T-helper 1 cell (primary cell): Measurements from ENCODE around the gene ZNF138.
"Not testable (repeated sequence)": the region's sequence is repeated elsewhere in the genome, so short reads cannot be mapped to it uniquely, and the experiment has no call there.

ENCODE experiments used
- DNase-seq, 5 donors: peaks; one replicate each; pipeline ENCODE4 v3.0.0-alpha.2; 2012 to 2020

Gene ZNF138

DNA sequence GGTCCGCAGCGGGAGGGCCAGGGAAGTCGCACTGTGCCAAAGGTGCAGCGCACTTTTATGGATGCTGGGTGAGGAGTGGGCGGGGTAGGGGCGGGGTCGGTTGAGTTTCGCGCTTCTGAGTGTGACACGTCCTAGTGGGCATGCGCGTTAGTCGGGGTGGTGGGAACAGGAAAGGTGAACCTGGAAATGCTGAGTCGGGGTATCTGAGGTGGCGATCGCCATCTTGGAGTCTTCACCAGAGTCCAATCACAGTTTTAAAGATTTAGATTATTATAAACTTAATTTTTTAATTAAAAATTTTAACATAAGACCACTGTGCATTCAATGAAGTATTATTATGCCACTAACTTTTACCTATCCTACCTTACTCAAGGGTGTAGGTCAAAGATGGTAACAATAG, 45.7 kb downstream of the ZNF138 start:
- DNase-seq, result no peak

DNA sequence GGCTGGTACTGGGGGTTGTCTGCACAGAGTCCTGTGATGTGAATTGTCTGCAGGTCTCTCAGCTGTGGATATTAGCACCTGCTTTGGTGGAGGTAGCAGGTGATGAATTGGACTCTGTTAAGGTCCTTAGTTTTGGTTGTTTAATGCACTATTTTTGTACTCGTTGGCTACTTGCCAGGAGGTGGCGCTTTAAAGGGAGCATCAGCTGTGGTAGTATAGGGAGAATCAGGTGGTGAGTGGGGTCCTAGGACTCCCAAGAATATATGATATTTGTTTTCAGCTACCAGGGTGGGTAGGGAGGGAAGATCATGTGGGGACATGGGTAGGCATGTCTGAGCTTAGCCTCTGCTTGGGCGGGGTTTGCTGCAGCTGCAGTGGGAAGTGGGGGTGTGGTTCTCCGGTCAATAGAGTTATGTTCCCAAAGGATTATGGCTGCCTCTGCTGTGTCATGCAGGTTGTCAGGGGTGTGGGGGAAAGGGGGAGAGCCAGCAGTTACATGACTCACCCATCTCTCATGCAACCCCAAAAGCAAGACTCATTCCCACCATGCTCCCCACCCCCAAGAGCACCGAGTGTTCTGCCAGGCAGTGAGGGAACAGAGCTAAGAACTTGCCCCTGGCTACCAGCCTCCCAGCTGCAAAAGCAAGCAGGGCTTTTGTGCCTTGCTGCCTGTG, 55.2 kb downstream of the ZNF138 start:
- no peak for DNase-seq

DNA sequence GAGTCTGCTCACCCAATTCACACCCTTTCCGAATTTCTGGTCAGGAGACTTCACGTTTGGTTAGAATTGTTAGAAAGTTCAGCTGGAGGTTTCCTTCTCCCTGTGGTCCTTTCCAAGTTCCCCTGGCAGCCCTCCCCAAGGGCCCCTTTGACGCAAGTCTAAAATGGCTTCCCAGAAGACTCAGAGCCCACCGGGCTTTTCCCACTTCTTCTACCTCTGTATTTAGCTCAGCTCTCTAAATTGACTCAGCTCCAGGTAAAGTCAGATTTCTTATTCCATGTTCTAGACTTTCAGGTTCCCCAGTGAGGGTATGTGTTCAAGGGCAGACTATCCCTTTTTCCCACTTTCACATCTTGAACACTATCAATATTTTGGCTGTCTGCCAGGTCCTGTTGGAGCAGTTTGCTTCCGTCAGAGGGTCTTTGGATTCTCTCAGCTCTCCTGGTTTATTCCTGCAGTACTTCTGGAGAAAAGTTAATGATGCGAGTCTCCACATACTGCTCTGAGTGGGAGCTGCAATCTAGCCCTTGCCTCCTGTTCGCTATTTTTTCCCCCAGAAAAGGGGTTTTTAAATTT, 55.8 kb downstream of the ZNF138 start:
- no peak for DNase-seq

DNA sequence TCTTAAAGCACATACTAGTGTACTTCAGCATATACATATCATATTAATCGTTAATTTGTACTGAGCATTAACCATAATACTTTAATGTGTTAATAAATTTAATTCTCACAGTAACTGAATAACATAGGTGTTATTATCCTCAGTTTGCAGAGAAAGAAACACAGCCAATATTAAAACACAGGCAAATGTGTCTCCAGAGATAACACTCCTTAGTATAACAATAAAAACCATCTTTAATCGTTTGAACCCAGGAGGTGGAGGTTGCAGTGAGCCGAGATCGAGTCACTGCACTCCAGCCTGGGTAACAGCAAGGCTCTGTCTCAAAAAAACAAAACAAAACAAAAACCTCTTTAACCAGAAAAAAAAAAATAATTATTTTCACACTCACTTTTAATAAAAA, 59.5 kb downstream of the ZNF138 start:
- DNase-seq, result no peak

DNA sequence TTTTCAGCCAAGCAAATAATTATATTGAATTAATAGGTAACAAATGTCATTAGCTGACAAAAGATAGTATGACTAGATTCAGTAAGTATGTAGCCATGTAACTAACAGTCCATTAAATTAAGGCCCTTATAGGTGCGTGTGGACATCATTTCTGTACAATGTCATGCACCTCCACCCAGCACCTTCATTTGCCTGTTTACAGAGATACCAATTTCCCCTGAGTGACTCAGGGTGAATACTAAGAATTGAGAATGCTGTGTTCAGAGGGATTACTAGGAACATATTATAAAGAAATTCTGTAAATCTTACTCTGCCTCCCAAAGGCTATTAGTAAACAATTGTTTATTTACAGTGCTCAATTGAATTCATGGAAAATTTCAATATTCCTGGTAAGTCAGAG, 60.7 kb downstream of the ZNF138 start:
- no peak for DNase-seq

DNA sequence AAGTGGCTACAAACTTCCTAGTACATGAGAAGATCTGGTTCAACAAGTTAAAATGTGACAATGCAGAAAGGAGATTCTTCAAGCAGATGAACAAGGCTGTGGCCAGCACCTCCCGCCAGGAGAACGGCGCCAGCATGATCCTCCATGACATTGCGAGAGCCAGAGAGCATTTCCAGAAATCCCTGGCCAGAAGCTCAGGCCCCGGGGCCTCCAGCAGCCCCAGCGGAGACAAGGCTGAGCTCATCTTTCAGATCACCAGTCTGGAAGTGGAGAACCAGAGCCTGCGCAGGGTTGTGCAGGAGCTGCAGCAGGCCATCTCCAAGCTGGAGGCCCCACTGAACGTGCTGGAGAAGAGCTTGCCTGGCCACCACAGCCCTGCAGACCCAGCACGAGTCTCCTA, 68.8 kb downstream of the ZNF138 start:
- DNase-seq, result no peak

DNA sequence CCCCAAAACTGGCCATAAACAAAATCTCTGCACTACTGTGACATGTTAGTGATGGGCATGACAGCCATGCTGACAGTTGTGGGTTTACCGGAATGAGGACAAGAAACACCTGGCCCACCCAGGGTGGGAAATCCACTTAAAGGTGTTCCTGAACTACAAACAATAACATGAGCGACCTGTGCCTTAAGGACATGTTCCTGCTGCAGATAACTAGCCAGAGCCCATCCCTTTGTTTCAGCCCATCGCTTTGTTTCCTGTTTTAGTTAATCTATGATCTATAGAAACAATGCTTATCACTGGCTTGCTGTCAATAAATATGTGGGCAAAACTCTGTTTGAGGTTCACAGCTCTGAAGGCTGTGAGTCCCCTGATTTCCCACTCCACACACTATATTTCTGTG, 69.3 kb downstream of the ZNF138 start:
- DNase-seq, result not testable (repeated sequence)

DNA sequence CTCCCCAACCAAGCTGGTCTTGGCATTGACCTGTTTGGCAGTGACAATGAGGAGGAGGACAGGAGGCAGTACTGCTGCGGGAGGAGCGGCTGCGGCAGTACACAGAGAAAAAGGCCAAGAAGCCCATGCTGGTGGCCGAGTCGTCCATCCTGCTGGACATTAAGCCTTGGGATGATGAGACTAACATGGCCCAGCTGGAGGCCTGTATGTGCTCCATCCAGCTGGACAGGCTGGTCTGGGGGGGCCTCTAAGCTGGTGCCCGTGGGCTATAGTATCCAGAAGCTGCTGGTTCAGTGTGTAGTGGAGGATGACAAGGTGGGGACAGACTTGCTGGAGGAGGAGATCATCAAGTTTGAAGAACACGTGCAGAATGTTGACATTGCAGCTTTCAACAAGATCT, 69.7 kb downstream of the ZNF138 start:
- DNase-seq, result no peak

DNA sequence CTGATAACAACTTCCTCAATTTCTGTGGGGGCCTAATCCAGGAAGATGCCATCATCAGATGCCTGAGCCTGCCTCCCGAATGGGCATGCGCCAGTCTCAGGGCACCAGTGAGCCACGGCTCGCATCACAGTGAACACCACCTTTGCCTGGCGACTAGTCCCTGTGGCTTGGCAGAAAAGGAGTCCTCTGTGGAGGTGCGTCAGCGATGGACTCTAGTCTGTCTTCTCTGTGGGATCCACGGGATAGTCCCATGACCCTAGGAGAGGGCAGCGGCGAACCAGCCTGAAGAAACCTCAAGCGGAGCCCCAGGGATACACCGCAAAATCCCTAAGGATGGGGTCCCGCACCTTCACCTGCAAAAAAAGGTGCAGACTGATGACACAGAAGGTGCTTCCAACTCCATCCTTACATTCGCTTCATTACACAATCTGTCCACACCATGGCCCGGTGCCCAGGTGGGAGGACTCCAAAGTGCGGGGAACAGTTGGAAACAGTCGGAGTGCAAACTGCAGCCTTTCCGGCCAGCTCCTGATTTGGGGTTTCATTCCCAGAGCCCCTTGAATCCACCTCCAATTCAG, 73.7 kb downstream of the ZNF138 start:
- DNase-seq, result no peak

DNA sequence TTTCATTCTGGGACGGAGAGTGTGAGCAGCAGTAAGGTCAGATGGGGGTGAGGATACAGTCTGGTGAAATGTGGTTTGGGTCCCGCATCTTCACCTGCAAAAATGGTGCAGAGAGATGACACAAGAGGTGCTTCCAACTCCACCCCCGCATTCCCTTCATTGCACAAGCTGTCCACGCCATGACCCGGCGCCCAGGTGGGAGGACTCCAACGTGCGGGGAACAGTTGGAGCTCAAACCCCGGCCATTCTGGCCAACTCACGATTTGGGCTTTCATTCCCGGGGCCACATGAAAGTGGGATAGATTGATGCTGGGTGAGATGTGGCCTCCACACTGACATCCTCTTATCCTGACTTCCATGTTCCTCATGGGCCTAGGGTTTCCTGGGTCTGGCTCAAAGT, 74.3 kb downstream of the ZNF138 start:
- no peak for DNase-seq

DNA sequence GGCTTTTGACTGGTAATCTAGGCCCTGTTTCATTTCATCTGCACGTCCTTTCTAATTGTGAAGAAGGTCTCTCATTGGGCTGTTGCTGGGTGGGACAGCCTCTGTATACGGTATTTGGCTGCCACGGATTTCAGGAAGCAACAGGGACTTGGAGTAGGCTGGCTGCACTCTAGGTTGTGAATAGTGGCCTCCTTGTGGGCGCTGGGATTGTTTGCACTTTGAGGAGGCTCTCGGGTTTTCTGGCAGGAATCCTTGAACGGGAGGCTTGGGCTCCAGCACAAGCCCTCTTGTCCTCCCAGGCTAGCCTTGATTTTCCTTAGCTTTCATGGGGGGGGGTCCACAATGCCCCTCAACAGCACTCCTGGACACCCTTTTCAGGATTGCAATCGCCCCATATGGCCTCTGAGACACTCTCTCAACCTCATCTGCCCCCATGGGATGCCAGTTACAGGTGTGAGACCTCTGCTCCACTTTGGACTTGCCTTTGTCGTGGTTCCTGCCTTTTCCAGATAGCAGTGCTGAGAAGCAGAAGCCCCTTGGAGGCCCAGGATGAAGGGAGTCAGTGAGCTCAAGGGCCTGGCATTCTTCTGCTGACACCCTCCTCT, 75.0 kb downstream of the ZNF138 start:
- no peak for DNase-seq

DNA sequence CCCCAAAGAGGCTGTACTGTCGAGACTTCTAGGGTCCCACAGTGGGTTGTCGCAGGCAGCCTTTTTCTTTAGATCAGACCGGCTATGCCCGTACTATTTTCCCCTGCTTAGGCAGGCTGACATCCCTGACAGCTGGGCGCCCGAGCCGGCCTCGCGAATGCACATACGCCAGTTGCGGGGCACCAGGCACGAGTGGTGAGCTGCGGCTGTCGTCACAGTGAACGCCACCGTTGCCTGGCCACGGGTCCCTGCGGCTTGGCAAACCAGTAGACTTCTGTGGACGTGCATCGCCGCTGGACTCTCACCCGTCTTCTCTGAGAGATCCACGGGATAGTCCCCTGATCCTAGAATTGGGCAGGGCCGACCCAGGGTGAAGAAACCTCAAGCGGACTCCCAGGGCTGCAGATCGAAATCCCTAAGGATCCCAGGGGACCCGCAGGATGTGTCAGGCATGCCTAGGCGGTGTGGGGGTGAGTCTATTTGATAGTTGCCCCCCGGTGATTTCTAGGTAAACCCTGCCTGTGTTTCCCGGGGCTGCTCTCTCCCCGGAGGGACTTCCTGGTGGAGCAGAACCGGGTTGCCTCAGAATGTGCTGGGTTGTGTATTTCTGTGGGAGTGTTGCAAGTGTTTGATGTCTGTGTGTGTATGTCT, 75.8 kb downstream of the ZNF138 start:
- no peak for DNase-seq

DNA sequence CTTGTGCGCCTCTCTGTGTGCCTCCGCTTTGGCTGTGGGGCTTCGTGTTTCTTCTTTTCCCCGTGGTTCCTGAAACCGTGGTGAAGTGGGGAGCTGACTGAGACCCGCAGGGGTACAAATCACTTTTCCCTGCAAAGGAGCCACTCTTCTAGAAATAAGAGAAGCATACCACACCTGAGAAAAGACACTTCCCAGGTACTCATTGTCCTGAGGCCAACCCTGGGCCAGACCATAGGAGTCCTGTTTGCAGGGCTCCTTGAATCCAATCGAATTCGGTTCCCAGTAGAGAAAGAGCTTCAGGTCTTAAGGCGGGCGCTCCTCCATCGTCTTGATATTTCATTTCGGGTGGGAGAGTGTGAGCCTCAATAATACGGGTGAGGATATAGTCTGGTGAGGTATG, 76.4 kb downstream of the ZNF138 start:
- no peak for DNase-seq

DNA sequence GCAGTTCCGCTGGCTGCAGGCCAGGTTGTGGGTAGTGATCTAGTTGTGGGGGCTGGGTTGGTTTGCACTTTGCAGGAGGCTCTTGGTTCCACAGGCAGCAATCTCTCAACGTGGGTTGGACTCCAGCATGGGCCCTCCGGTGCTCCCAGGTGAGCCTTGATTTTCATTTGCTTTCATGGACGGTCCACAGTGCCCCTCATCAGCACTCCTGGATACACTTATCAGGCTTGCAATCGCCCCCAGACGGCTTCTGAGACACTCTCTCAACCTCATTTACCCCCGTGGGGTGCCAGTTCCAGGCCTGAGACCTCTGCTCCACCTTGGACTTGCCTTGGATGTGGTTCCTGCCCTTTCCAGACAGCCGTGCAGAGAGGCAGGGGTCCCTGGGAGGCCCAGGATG, 77.5 kb downstream of the ZNF138 start:
- no peak for DNase-seq

DNA sequence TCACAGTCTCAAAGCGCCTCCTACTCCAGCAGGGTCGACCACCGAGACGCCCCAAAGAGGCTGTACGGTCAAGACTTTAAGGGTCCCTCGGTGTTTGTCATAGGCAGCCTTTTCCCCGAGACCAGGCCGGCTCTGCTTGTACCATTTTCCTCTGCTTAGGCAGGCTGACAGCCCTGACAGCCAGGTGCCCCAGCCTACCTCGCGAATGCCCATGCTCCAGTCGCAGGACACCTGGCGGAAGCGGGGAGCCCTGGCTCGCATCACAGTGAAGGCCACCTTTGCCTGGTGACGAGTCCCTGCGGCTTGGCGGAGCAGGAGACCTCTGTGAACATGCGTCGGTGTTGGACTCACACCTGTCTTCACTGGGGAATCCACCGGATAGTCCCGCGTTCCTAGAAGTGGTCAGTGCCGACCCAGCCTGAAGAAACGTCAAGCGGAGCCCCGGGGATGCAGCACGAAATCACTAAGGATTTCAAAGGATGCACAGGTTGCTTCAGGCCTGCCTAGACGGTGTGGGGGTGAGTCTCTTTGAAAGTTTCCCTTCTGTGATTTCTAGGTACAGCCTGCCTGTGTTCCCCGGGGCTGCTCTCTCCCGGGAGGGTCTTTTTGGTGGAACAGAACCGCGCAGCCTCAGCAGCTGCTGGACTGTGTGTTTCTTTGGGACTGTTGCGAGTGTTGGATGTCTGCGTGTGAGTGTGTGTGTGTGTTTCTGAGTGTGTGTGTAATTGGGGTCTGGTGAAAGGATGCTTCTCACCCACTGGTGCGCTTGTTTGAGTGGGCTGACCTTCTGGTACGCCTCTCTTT, 78.3 kb downstream of the ZNF138 start:
- no peak for DNase-seq

DNA sequence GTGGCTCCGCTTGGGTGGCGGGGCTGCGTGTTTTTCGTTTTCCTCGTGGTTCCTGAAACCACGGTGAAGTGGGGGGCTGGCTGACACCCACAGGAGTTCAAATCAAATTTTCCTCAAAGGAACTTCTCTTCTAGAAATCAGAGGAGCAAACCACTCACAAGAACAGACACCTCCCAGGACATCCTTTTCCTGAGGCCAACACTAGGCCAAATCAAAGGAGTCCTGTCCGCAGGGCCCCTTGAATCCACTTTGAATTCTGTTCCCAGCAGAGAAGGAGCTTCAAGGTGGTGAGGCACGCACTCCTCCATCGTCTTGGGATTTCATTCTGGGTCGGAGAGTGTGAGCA, 78.9 kb downstream of the ZNF138 start:
- no peak for DNase-seq

DNA sequence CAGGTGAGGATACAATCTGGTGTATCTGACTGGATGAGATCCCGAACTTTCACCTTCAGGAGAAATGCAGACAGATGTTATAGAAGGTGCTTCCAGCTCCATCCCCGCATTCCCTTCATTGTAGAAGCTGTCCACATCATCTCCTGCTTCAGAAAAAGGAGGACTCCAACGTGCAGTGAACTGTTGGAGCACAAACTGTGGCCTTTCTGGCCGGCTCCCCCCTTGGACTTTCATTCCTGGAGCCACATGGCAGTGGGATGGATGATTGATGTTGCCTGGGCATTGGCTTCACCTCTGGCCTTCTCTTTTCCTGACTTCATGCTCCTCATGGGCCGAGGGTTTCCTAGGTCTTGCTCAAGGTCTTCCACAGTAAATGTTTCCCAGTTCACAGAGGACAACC, 79.3 kb downstream of the ZNF138 start:
- no peak for DNase-seq

DNA sequence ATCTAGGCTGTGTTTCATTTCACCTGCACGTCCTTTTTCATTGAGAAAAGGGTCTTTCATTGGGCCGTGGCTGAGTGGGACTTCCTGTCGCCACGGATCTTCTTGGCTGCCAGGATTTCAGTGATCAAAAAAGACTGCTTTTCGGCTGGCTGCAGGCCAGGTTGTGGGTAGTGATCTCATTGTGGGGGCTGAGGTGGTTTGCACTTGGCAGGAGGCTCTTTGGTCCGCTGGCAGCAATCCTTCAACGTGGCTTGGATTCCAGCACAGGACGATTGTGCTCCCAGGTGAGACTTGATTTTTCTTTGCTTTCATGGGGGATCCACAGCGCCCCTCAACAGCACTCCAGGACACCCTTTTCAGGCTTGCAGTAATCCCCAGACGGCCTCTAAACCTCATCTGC, 79.9 kb downstream of the ZNF138 start:
- DNase-seq, result no peak

DNA sequence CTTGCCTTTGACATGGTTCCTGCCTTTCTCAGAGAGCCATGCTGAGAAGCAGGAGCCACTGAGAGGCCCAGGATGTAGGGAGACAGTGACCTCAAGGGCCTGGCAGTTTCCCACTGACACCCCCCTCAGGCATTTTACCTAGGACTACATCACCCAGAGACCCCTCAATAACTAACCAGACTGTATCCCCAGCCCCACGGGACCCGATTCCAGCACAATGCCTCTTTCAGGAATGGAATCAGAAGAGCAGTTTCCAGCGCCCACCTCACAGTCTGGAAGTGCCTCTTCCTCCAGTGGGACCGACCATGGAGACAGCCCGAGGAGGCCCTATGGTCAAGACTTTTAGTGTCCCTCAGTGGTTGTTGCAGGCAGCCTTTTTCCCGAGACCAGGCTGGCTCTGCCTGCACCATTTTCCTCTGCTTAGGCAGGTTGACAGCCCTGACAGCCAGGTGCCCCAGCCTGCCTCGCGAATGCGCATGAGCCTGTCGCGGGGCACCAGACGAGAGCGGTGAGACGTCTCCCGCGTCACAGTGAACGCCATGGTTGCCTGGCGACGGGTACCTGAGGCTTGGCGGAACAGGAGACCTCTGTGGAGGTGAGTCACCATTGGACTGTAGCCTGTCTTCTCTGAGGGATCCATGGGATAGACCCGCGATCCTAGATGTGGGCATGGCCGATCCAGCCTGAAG, 80.5 kb downstream of the ZNF138 start:
- DNase-seq, result no peak

DNA sequence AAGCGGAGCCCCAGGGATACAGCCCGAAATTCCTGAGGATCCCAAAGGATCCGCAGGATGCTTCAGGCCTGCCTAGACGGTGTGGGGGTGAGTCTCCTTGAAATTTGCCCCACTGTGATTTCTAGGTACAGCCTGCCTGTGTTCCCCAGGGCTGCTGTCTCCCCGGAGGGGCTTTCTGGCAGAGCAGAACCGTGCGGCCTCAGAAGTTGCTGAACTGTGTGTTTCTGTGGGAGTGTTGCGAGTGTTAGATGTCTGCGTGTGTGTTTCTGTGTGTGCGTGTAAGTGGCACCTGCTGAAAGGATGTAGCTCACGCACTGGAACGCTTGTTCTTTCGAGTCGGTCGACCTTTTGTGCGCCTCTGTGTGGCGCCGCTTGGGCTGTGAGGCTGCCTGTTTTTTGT, 81.0 kb downstream of the ZNF138 start:
- no peak for DNase-seq

DNA sequence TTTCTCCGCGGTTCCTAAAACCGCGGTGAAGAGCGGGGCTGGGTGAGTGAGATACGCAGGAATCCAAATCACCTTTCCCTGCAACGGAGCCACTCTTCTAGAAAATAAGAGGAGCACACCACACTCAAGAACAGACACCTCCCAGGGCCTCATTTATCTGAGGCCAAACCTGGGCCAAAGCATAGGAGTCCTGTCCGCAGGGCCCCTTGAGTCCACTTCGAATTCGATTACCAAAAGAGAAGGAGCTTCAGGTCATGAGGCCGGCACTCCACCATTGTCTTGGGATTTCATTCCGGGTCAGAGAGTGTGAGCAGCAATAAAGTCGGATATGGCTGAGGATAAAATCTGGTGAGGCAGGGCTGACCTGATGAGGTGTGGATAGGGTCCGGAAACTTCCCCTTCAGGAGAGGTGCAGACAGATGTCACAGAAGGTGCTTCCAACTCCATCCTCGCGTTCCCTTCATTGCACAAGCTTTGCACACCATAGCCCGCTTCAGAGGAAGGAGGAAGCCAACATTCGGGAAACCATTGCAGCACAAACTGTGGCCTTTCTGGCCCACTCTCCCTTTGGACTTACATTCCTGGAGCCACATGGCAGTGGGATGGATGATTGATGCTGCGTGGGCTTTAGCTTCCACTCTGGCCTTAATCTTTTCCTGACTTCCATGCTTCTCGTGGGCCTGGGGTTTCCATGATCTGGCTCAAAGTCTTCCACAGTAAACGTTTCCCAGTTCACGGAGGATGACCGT, 81.6 kb downstream of the ZNF138 start:
- no peak for DNase-seq
